Spinal cord (tissue), 10 donors: Measurements from ENCODE around the gene SYT2. TPM values are rescaled to one million over a fixed set of nuclear protein-coding genes. Genes with fewer than 3 reads are reported as not detected.
"Not testable (repeated sequence)": the region's sequence is repeated elsewhere in the genome, so short reads cannot be mapped to it uniquely, and the experiment has no call there.

Experiments used
- DNase-seq, 6 donors: peaks; one replicate each; pipeline versions ENCODE4 v3.0.0 to v3.0.0-alpha.2; 2013 to 2015; ENCODE audit warnings: low spot score in 6 of 6, low read depth in 4 of 6
- H3K27ac ChIP-seq: one replicate; pipeline ENCODE4 v1.5.1; 2013; ENCODE audit warnings: low read depth, low read length, control low read depth
- H3K27me3 ChIP-seq: one replicate; pipeline ENCODE4 v1.6.1; 2013; ENCODE audit warnings: low read length; ENCODE audit not compliant: control insufficient read depth, insufficient read depth
- H3K36me3 ChIP-seq: one replicate; pipeline ENCODE4 v1.6.1; 2013; ENCODE audit warnings: low read length; ENCODE audit not compliant: control insufficient read depth, insufficient read depth
- H3K4me1 ChIP-seq: one replicate; pipeline ENCODE4 v1.6.1; 2013; ENCODE audit warnings: low read length; ENCODE audit not compliant: control insufficient read depth, insufficient read depth
- H3K4me3 ChIP-seq: one replicate; pipeline ENCODE4 v1.5.1; 2013; ENCODE audit warnings: low read depth, low read length, control low read depth
- H3K9me3 ChIP-seq: one replicate; pipeline ENCODE4 v1.6.1; 2013; ENCODE audit warnings: low read length; ENCODE audit not compliant: control insufficient read depth, insufficient read depth
- WGBS: methylation state at CpG from one replicate; pipeline ENCODE4 v1.1.5; 2013; ENCODE audit warnings: missing lambda C conversion rate; ENCODE audit not compliant: insufficient coverage; 5-methylcytosine and 5-hydroxymethylcytosine counted together
- polyA plus RNA-seq, 2 donors: library from polyadenylated mRNA; unstranded; fragments of 120-200 nt; gene quantifications; one replicate each; pipeline ENCODE4 v1.2.1, GENCODE V29; 2013; ENCODE audit not compliant: insufficient read length in 2 of 2
- total RNA-seq, 2 donors: library from RNA; depleted of rRNA in 1 of 2; stranded (reverse); fragments of 120-200 nt in 1 of 2; fragments of >200 nt in 1 of 2; gene quantifications; one replicate each; pipeline versions ENCODE4 v1.2.3 to v1.2.4, GENCODE V29; 2013 to 2014
- donor health status: healthy.

Gene SYT2
- total and polyA plus RNA-seq, 4 donors: 11.1 to 59.2 (median 48.8) TPM

- Histone ChIP-seq H3K36me3 (peaks cover 40% of the 10 kb centered on the region), H3K9me3 (no peaks in the 10 kb centered on the region), H3K4me1 (no peaks in the 10 kb centered on the region), H3K27ac (no peak overlapping the region), H3K27me3 (no peaks in the 10 kb centered on the region), H3K4me3 (no peak overlapping the region)
- no peak for DNase-seq
- 99% methylated on average over 10 of the region's 10 CpGs for WGBS
These were observed 23.0 kb upstream of the SYT2 start for GRCh38 chr1:202733251-202733650.

GRCh38 chr1:202728951-202729350 lies 18.7 kb upstream of the SYT2 start:
- Histone ChIP-seq H3K4me3 (no peak overlapping the region), H3K27me3 (no peaks in the 10 kb centered on the region), H3K36me3 (peaks cover 35% of the 10 kb centered on the region), H3K9me3 (no peaks in the 10 kb centered on the region), H3K4me1 (no peaks in the 10 kb centered on the region), H3K27ac (no peak overlapping the region)
- WGBS: 92% methylated on average over 1 of the region's 4 CpGs
- no peak for DNase-seq

GRCh38 chr1:202725526-202725925 lies 15.3 kb upstream of the SYT2 start:
- WGBS: 100% methylated on average over 1 of the region's 3 CpGs
- Histone ChIP-seq H3K4me1 (no peaks in the 10 kb centered on the region), H3K27ac (no peak overlapping the region), H3K9me3 (no peaks in the 10 kb centered on the region), H3K36me3 (peaks cover 25% of the 10 kb centered on the region), H3K4me3 (no peak overlapping the region), H3K27me3 (no peaks in the 10 kb centered on the region)
- DNase-seq: no peak

- Histone ChIP-seq H3K4me3 (no peak overlapping the region), H3K27ac (no peak overlapping the region), H3K9me3 (no peaks in the 10 kb centered on the region), H3K27me3 (no peaks in the 10 kb centered on the region), H3K36me3 (peaks cover 9% of the 10 kb centered on the region), H3K4me1 (no peaks in the 10 kb centered on the region)
- DNase-seq: no peak
- WGBS: 100% methylated on average over 4 of the region's 7 CpGs
These were observed 13.5 kb upstream of the SYT2 start for GRCh38 chr1:202723708-202724107.

- H3K27ac ChIP-seq, H3K4me3 ChIP-seq, DNase-seq, H3K4me1 ChIP-seq, H3K9me3 ChIP-seq, H3K36me3 ChIP-seq, H3K27me3 ChIP-seq: not testable (repeated sequence)
- 75% methylated on average over 4 of the region's 6 CpGs for WGBS
These were observed 12.8 kb upstream of the SYT2 start for GRCh38 chr1:202723046-202723445.

GRCh38 chr1:202716654-202717053 lies 6.4 kb upstream of the SYT2 start:
- H3K4me1 ChIP-seq: peaks cover 7% of the 10 kb centered on the region
- no peaks in the 10 kb centered on the region for H3K36me3 ChIP-seq
- peaks cover 7% of the 10 kb centered on the region for H3K27me3 ChIP-seq
- no peak overlapping the region for H3K27ac ChIP-seq
- 93% methylated on average over 2 of the region's 2 CpGs for WGBS
- no peaks in the 10 kb centered on the region for H3K9me3 ChIP-seq
- DNase-seq: no peak
- H3K4me3 ChIP-seq: no peak overlapping the region

GRCh38 chr1:202714202-202714601 lies 3.9 kb upstream of the SYT2 start:
- not testable (repeated sequence) for H3K36me3 ChIP-seq, H3K9me3 ChIP-seq, DNase-seq, H3K27ac ChIP-seq, H3K4me3 ChIP-seq
- H3K27me3 ChIP-seq: peaks cover 21% of the 10 kb centered on the region
- WGBS: 100% methylated on average over 1 of the region's 1 CpG
- H3K4me1 ChIP-seq: peaks cover 29% of the 10 kb centered on the region

- no peak overlapping the region for H3K27ac ChIP-seq
- H3K36me3 ChIP-seq: no peaks in the 10 kb centered on the region
- H3K4me3 ChIP-seq: no peak overlapping the region
- WGBS: no CpG with 5 or more reads among the region's 4 CpGs
- peaks cover 31% of the 10 kb centered on the region for H3K4me1 ChIP-seq
- H3K9me3 ChIP-seq: no peaks in the 10 kb centered on the region
- no peak for DNase-seq
- peaks cover 32% of the 10 kb centered on the region for H3K27me3 ChIP-seq
These were observed 2.9 kb upstream of the SYT2 start for GRCh38 chr1:202713110-202713509.

GRCh38 chr1:202711949-202712635 lies 1.8 kb upstream of the SYT2 start:
- H3K4me3 ChIP-seq: no peak overlapping the region
- H3K27me3 ChIP-seq: peaks cover 35% of the 10 kb centered on the region
- H3K36me3 ChIP-seq: no peaks in the 10 kb centered on the region
- 49% methylated on average over 6 of the region's 9 CpGs for WGBS
- no peaks in the 10 kb centered on the region for H3K9me3 ChIP-seq
- H3K4me1 ChIP-seq: peaks cover 31% of the 10 kb centered on the region
- DNase-seq: peak in 1 of 6 donors; percentile 51
- H3K27ac ChIP-seq: no peak overlapping the region

GRCh38 chr1:202709276-202710041 lies 795 bp downstream of the SYT2 start:
- 3% methylated on average over 28 of the region's 34 CpGs for WGBS
- H3K36me3 ChIP-seq: no peaks in the 10 kb centered on the region
- H3K27ac ChIP-seq: no peak overlapping the region
- no peaks in the 10 kb centered on the region for H3K9me3 ChIP-seq
- H3K27me3 ChIP-seq: peaks cover 35% of the 10 kb centered on the region
- no peak for DNase-seq
- H3K4me3 ChIP-seq: peak overlapping the region; percentile 43
- H3K4me1 ChIP-seq: peaks cover 38% of the 10 kb centered on the region
